ENCODE results near the gene RALGAPA2. TPM values are rescaled to one million over a fixed set of nuclear protein-coding genes. Genes with fewer than 3 reads are reported as not detected.
"Not testable (repeated sequence)": the region's sequence is repeated elsewhere in the genome, so short reads cannot be mapped to it uniquely, and the experiment has no call there.

RALGAPA2 gene
- polyA plus RNA-seq, 1 of the 3 experiments (the other 2 are of a cell fraction): 1.0 TPM

DNA sequence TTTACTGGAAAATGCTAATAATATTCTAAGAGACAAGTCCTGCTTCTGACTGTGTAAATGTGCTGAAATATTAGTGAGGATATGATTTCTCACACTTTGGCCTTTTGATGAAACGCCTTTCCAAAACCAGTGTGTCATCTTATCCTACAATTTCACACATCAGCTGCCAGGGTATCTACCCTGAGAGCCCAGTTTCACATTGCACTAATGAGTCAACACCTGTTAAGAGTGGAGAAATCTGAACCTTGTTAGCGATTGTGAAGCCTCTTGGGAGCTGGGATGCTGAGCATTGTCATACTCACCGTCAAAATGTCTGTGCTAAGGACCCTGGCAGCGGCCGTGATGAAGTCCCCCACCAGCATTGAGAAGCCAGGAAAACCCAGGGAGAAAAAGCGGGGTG lies 166.0 kb downstream of the RALGAPA2 start (continued):
- no peak for TF ChIP-seq IRF3 (IDR thresholded peaks at IDR 0.05; ENCODE audit: low read depth, low read length)

- H3K27ac ChIP-seq (ENCODE audit: low read depth in 2 of 2, low read length in 1 of 2); H3K9me2 ChIP-seq; H3K79me2 ChIP-seq (ENCODE audit: insufficient read depth); DNase-seq; H3K9me3 ChIP-seq; H3K36me3 ChIP-seq (replicated peaks in 1 of 2; ENCODE audit: control insufficient read depth in 1 of 2, insufficient read depth in 2 of 2, low read length in 1 of 2); H3K27me3 ChIP-seq (ENCODE audit: insufficient read depth); H3K4me1 ChIP-seq (ENCODE audit: control insufficient read depth in 1 of 2, insufficient read depth in 2 of 2, low read depth in 1 of 2, low read length in 1 of 2); H3K4me2 ChIP-seq; H2AFZ ChIP-seq (ENCODE audit: low read depth); H3K9ac ChIP-seq; CTCF ChIA-PET; H3F3A ChIP-seq (replicated peaks; ENCODE audit: insufficient read depth); H4K20me1 ChIP-seq (ENCODE audit: insufficient read depth); POLR2A ChIA-PET; H3K4me3 ChIP-seq (ENCODE audit: low read depth in 2 of 2, low read length in 1 of 2): not testable (repeated sequence)
- WGBS (ENCODE audit: low lambda C conversion rate): 85% methylated on average over 7 of the region's 7 CpGs
These were observed 169.1 kb downstream of the RALGAPA2 start for GRCh38 chr20:20543348-20543747.

DNA sequence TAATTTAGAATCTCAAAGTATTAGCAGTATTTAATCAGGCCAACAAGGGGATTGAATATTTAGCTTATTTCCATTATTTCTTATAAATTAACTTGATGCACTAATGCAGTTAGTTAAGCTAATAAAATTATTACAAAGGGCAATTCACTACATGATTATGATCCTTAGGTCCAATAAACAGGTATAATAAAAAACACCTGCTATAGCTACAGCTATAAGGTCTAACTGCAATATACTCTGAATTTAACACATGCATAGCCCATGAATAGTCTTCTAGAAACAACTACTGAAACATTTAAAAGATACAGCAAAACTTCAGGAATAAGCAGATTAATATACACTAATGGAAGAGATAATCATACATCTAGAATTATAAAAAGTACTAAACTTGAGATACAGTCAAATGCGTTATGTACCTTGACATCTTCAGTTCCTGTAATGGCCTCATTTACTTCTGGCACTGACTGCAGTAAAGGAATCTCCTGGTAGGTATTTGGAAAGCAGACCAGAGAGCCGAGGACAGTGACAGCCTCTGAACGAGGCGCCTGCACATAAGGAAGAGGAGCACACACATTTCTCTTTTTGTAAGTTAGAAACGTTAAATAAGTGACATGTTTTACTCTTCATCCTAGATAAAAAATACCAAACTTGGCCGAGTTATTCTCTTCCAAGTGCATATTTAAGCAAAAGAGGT lies 176.1 kb downstream of the RALGAPA2 start:
- Histone ChIP-seq H3K9me2 (no peaks in the 10 kb centered on the region), H3K27ac (ENCODE audit: low read depth in 2 of 2, low read length in 1 of 2) (no peak overlapping the region), H4K20me1 (ENCODE audit: insufficient read depth) (no peaks in the 10 kb centered on the region), H3K27me3 (ENCODE audit: insufficient read depth) (no peaks in the 10 kb centered on the region), H3K4me2 (no peak overlapping the region), H3K4me3 (ENCODE audit: low read depth in 2 of 2, low read length in 1 of 2) (no peak overlapping the region), H3K9me3 (no peaks in the 10 kb centered on the region), H3K79me2 (ENCODE audit: insufficient read depth) (no peaks in the 10 kb centered on the region), H3K36me3 (replicated peaks in 1 of 2; ENCODE audit: control insufficient read depth in 1 of 2, insufficient read depth in 2 of 2, low read length in 1 of 2) (no peaks in the 10 kb centered on the region), H3K9ac (no peak overlapping the region), H3K4me1 (ENCODE audit: control insufficient read depth in 1 of 2, insufficient read depth in 2 of 2, low read depth in 1 of 2, low read length in 1 of 2) (no peaks in the 10 kb centered on the region; a peak in 1 of 4 replicates), H3F3A (replicated peaks; ENCODE audit: insufficient read depth) (no peaks in the 10 kb centered on the region), H2AFZ (ENCODE audit: low read depth) (no peak overlapping the region)
- DNase-seq: no peak
- WGBS (ENCODE audit: low lambda C conversion rate): 77% methylated on average over 6 of the region's 6 CpGs
- TF ChIP-seq TCF12 (IDR thresholded peaks at IDR 0.05) (no peak), SMC3 (IDR thresholded peaks at IDR 0.05; ENCODE audit: low read depth, low read length) (no peak), TEAD4 (IDR thresholded peaks at IDR 0.05; ENCODE audit: borderline replicate concordance, insufficient read depth) (no peak), FOXJ3 (CRISPR knock-in tag; IDR thresholded peaks at IDR 0.05) (no peak), GABPA (IDR thresholded peaks at IDR 0.05; ENCODE audit: low read depth) (no peak), USF1 (IDR thresholded peaks at IDR 0.05; ENCODE audit: borderline replicate concordance, low read depth) (no peak), MXI1 (IDR thresholded peaks at IDR 0.05; ENCODE audit: low read depth, low read length) (no peak), POLR2AphosphoS5 (IDR thresholded peaks at IDR 0.05; ENCODE audit: low read depth, low read length) (no peak), RXRA (IDR thresholded peaks at IDR 0.05; ENCODE audit: borderline replicate concordance, low read depth) (no peak)
- TF ChIP-seq, protein P1, sequence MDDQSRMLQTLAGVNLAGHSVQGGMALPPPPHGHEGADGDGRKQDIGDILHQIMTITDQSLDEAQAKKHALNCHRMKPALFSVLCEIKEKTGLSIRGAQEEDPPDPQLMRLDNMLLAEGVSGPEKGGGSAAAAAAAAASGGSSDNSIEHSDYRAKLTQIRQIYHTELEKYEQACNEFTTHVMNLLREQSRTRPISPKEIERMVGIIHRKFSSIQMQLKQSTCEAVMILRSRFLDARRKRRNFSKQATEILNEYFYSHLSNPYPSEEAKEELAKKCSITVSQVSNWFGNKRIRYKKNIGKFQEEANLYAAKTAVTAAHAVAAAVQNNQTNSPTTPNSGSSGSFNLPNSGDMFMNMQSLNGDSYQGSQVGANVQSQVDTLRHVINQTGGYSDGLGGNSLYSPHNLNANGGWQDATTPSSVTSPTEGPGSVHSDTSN (IDR thresholded peaks at IDR 0.05): no peak
- POLR2A ChIA-PET: no interaction called here
- CTCF ChIA-PET: interaction anchor here (0.7 to 1.1 kb wide), 2 partner anchors 25 to 58 kb away, joined by 3 to 5 read pairs; no protein-coding TSS in a partner anchor
